GM06990 (cell line): Measurements from ENCODE around the gene WDR86.

Experiments
- DNase-seq: peaks from one replicate; pipeline ENCODE4 v3.0.0-alpha.2; 2011; ENCODE audit not compliant: insufficient read length; ENCODE audit errors: extremely low read depth
- H3K27me3 ChIP-seq: replicated peaks from 2 replicates; pipeline ENCODE4 v1.6.0; 2011; ENCODE audit warnings: low read length; ENCODE audit not compliant: control insufficient read depth, insufficient read depth
- H3K36me3 ChIP-seq: 2 replicates; pipeline ENCODE4 v1.5.1; 2011; ENCODE audit warnings: low read length; ENCODE audit not compliant: control insufficient read depth, insufficient read depth
- H3K4me3 ChIP-seq: replicated peaks from 2 replicates; pipeline ENCODE4 v1.5.1; 2011; ENCODE audit warnings: low read depth, mild to moderate bottlenecking, control low read depth, low read length
- CTCF ChIP-seq: IDR thresholded peaks from 2 replicates; pipeline ENCODE4 v1.5.1; 2011; ENCODE audit warnings: low read length, control low read depth, mild to moderate bottlenecking, inconsistent platforms; ENCODE audit not compliant: insufficient read depth, poor library complexity, severe bottlenecking

The WDR86 gene

GRCh38 chr7:151366880-151367222, 43.0 kb downstream of the WDR86 start:
- no peak overlapping the region for H3K4me3 ChIP-seq
- no peaks in the 10 kb centered on the region for H3K27me3 ChIP-seq
- peaks cover 14% of the 10 kb centered on the region for H3K36me3 ChIP-seq
- TF ChIP-seq CTCF = no peak
- DNase-seq = no peak

GRCh38 chr7:151366166-151366879, 43.5 kb downstream of the WDR86 start:
- no peak for TF ChIP-seq CTCF
- H3K36me3 ChIP-seq = peaks cover 14% of the 10 kb centered on the region
- no peak for DNase-seq
- H3K4me3 ChIP-seq = no peak overlapping the region
- no peaks in the 10 kb centered on the region for H3K27me3 ChIP-seq

GRCh38 chr7:151363182-151363581, 46.7 kb downstream of the WDR86 start:
- no peaks in the 10 kb centered on the region for H3K27me3 ChIP-seq
- no peak for DNase-seq
- H3K4me3 ChIP-seq = no peak overlapping the region
- no peak for TF ChIP-seq CTCF
- peaks cover 11% of the 10 kb centered on the region for H3K36me3 ChIP-seq

GRCh38 chr7:151361193-151361959, 48.5 kb downstream of the WDR86 start:
- Histone ChIP-seq H3K4me3 (no peak overlapping the region), H3K36me3 (peaks cover 13% of the 10 kb centered on the region), H3K27me3 (no peaks in the 10 kb centered on the region)
- no peak for TF ChIP-seq CTCF
- DNase-seq = no peak

GRCh38 chr7:151352512-151352911, 57.3 kb downstream of the WDR86 start:
- no peak overlapping the region; the same call in 1 of the 2 replicates for H3K4me3 ChIP-seq
- no peak for TF ChIP-seq CTCF
- H3K36me3 ChIP-seq = peaks cover 14% of the 10 kb centered on the region
- DNase-seq = no peak
- H3K27me3 ChIP-seq = no peaks in the 10 kb centered on the region
